Esophagus squamous epithelium (tissue), 5 donors: Measurements from ENCODE around the gene SORCS1. TPM values are rescaled to one million over a fixed set of nuclear protein-coding genes. Genes with fewer than 3 reads are reported as not detected.
"Not testable (repeated sequence)": the region's sequence is repeated elsewhere in the genome, so short reads cannot be mapped to it uniquely, and the experiment has no call there.

Experiments used
- DNase-seq: peaks from one replicate; lab custom pipeline; 2025; lab: John Stamatoyannopoulos, UW
- H3K27ac ChIP-seq, 4 donors: fragments of 200-600 bp; sonication (generic); one replicate each; pipeline ENCODE4 v1.5.1; 2016 to 2019; ENCODE audit warnings: mild to moderate bottlenecking in 1 of 4
- H3K27me3 ChIP-seq, 4 donors: fragments of 200-600 bp; sonication (generic); 1 replicate in 3 of 4; 2 replicates in 1 of 4; pipeline versions ENCODE4 v1.5.1 to v1.6.0; 2017 to 2021; ENCODE audit warnings: antibody characterized with exemption in 1 of 4
- H3K36me3 ChIP-seq, 3 donors: fragments of 200-600 bp; sonication (generic); one replicate each; pipeline ENCODE4 v1.5.1; 2016 to 2019
- H3K4me1 ChIP-seq, 3 donors: fragments of 200-600 bp; sonication (generic); one replicate each; pipeline ENCODE4 v1.5.1; 2017 to 2019
- H3K4me3 ChIP-seq, 4 donors: fragments of 200-600 bp; sonication (generic); 1 replicate in 3 of 4; 2 replicates in 1 of 4; pipeline ENCODE4 v1.5.1; 2016 to 2019; ENCODE audit warnings: mild to moderate bottlenecking in 2 of 4, moderate library complexity in 1 of 4
- H3K9me3 ChIP-seq, 3 donors: fragments of 200-600 bp; sonication (generic); one replicate each; pipeline ENCODE4 v1.5.1; 2016 to 2019
- POLR2A ChIP-seq, 4 donors: fragments of 450-650 bp; IDR thresholded peaks; one replicate each; pipeline ENCODE4 v1.6.1; 2017; ENCODE audit warnings: antibody characterized with exemption in 4 of 4, mild to moderate bottlenecking in 4 of 4, moderate library complexity in 3 of 4
- WGBS, 2 donors: methylation state at CpG; one replicate each; pipeline ENCODE4 v1.1.5; 2018; 5-methylcytosine and 5-hydroxymethylcytosine counted together
- intact Hi-C: fragments of 100-400 bp; cut with DNase I; formaldehyde crosslinking; loops from one replicate; pipeline ENCODE4 v1.15.0; 2022
- total RNA-seq, 4 donors: library from RNA; depleted of rRNA; stranded (reverse); fragments of >200 nt; gene quantifications; one replicate each; pipeline ENCODE4 v1.1.0, GENCODE V29; 2016
- TF ChIP-seq, protein P1 (sequence below), 6 experiments: fragments of 450-650 bp in 4 of 6; fragments of 200-600 bp in 2 of 6; sonication (generic) in 2 of 6; IDR thresholded peaks; one replicate each; pipeline ENCODE4 v1.5.1; 2016 to 2019; ENCODE audit warnings: antibody characterized with exemption in 6 of 6, mild to moderate bottlenecking in 4 of 6, moderate library complexity in 4 of 6
- donor health status: DM: yes; HTN: yes; CAD: no.

SORCS1 gene
- total RNA-seq, 4 donors from 2014 or later = 0.88 to 4.8 (median 1.4) TPM; not detected in 1

DNA sequence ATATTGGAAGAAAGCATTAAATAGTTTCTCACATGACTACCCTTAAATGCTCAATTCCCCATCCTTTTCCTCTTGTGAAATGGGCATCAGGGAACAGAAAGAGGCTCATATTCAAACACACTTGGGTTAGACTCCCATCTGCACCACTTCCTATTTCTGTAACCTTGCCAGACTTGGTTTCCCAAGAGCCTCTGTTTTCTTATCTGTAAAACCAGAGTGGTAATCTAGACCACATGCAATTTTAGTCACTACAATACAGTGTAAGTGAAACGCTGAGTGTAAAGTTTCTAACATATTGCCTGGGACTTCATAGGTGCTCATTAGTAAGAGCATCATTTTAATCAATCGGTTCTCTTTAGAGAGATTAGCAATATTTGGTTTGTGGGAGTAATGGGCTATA is 136.3 kb downstream of the SORCS1 start:
- 70 to 83% methylated on average over 2 of the region's 2 CpGs for WGBS, 2 donors

DNA sequence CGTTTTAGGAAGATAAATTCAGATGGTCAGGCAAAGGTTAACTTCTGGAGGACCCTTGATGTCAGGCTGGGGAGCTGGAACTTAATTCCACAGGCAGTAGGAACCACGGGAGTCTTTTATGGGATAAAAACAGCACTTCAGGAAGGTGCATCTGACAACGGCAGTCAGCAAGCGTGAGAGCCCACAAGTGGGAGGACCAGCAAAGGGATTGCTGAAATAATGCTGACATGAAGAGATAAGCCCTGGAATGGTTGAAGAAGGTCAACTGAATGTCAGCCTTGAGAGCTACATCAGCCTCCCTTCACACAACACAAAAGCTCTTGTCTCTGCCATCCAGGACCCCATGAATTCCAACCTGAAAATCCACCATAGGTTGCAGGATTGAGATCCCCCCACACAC is 138.8 kb downstream of the SORCS1 start:
- TF ChIP-seq POLR2A (IDR thresholded peaks at IDR 0.05) = no peak
- TF ChIP-seq, protein P1, sequence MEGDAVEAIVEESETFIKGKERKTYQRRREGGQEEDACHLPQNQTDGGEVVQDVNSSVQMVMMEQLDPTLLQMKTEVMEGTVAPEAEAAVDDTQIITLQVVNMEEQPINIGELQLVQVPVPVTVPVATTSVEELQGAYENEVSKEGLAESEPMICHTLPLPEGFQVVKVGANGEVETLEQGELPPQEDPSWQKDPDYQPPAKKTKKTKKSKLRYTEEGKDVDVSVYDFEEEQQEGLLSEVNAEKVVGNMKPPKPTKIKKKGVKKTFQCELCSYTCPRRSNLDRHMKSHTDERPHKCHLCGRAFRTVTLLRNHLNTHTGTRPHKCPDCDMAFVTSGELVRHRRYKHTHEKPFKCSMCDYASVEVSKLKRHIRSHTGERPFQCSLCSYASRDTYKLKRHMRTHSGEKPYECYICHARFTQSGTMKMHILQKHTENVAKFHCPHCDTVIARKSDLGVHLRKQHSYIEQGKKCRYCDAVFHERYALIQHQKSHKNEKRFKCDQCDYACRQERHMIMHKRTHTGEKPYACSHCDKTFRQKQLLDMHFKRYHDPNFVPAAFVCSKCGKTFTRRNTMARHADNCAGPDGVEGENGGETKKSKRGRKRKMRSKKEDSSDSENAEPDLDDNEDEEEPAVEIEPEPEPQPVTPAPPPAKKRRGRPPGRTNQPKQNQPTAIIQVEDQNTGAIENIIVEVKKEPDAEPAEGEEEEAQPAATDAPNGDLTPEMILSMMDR (IDR thresholded peaks at IDR 0.05) = no peak
- no peaks in the 10 kb centered on the region for H3K9me3 ChIP-seq
- no peaks in the 10 kb centered on the region for H3K4me1 ChIP-seq
- WGBS, 2 donors = 42 to 46% methylated on average over 3 to 4 of the region's 4 CpGs
- H3K27me3 ChIP-seq = no peaks in the 10 kb centered on the region
- intact Hi-C loops = no loop called here
- no peak overlapping the region for H3K27ac ChIP-seq
- H3K4me3 ChIP-seq = no peak overlapping the region
- no peak for DNase-seq
- no peaks in the 10 kb centered on the region for H3K36me3 ChIP-seq

More for the DNA sequence above, 136.3 kb downstream of the SORCS1 start:
- no peak overlapping the region for H3K4me3 ChIP-seq
- DNase-seq = no peak
- no peaks in the 10 kb centered on the region for H3K9me3 ChIP-seq
- no peaks in the 10 kb centered on the region for H3K27me3 ChIP-seq
- no peak overlapping the region for H3K27ac ChIP-seq
- no peaks in the 10 kb centered on the region for H3K36me3 ChIP-seq
- H3K4me1 ChIP-seq = no peaks in the 10 kb centered on the region
- TF ChIP-seq, protein P1 (IDR thresholded peaks at IDR 0.05) = no peak
- no peak for TF ChIP-seq POLR2A (IDR thresholded peaks at IDR 0.05)
- intact Hi-C loops = no loop called here

DNA sequence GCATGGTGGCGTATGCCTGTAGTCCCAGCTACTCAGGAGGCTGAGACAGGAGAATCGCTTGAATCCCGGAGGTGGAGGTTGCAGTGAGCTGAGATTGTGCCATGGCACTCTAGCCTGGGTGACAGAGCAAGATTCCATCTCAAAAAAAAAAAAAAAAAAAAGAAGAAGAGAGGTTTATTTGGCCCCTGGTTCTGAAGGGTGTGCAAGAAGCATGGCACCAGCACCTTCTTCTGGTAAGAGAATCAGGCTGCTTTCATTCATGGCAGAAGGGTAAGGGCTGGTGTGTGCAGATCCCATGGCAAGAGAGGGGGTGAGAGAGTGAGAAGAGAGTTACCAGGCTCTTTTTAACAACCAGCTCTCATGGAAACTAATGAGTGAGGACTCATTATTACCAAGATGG is 140.5 kb downstream of the SORCS1 start:
- 79 to 93% methylated on average over 3 of the region's 3 CpGs for WGBS, 2 donors
- H3K4me3 ChIP-seq, H3K36me3 ChIP-seq, H3K27me3 ChIP-seq, DNase-seq, intact Hi-C loops, H3K27ac ChIP-seq, H3K4me1 ChIP-seq, H3K9me3 ChIP-seq: not testable (repeated sequence)

DNA sequence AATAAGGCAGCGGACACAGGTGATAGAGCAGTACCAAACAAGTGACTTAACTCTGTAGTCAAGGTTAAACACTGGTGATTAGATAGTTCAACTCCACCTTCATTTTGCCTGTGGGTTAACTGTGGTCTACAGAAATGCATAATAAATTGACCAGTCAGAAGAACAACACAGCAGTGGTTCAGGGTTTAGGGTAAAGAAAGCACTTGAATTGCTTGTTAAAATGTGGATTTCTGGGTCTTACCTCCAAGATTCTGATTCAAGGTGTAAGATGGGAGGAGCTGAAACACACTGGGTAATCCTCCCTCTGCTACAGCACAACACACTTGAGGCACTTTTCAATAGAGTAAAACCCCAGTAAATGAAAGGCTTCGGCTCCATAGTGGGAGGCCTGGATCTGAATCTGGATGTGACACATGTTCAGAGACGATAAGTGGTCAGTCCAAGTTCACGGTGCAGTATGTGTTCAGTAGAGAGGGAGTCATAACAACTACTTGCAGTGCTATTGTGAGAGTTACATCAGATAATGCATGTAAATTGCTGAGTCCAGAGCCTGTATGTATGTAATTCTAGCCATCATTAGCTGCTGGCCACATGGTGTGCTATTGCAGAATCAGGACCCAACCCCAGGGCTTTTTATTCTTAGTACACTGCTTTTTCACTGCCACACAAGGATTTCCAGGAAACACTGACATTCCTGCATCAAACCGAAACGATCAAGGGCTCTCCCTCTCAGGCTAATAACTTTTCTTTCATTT is 141.7 kb downstream of the SORCS1 start:
- TF ChIP-seq POLR2A (IDR thresholded peaks at IDR 0.05) = no peak
- TF ChIP-seq, protein P1 (IDR thresholded peaks at IDR 0.05) = no peak
- Histone ChIP-seq H3K4me1 (no peaks in the 10 kb centered on the region), H3K36me3 (no peaks in the 10 kb centered on the region), H3K9me3 (no peaks in the 10 kb centered on the region), H3K27ac (no peak overlapping the region), H3K4me3 (no peak overlapping the region), H3K27me3 (no peaks in the 10 kb centered on the region)
- DNase-seq = no peak
- intact Hi-C loops = no loop called here
- 78 to 79% methylated on average over 6 of the region's 6 CpGs for WGBS, 2 donors

DNA sequence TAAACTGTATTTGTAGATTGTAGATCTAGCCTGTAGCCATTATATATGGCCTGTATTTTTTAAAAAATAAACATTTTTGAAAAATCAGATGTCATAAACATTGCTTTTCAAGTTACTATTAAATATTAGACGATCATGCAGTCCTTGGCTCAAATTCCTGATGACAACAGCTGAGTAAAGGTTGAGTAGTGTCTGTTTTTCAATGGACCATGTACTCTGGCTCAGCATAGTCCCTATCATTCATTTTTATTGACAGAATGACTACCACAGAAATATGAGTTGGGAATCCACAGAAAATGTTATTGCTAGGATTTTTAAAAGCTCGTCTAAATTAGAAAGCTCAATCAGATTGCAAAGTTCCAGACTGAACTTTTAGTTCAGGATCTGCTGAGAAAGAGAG is 145.4 kb downstream of the SORCS1 start:
- no peaks in the 10 kb centered on the region for H3K36me3 ChIP-seq
- no peak for DNase-seq
- no peaks in the 10 kb centered on the region for H3K9me3 ChIP-seq
- no peaks in the 10 kb centered on the region for H3K27me3 ChIP-seq
- no peak overlapping the region for H3K4me3 ChIP-seq
- WGBS, 2 donors = 38 to 60% methylated on average over 2 of the region's 2 CpGs
- TF ChIP-seq POLR2A (IDR thresholded peaks at IDR 0.05) = no peak
- TF ChIP-seq, protein P1 (IDR thresholded peaks at IDR 0.05) = no peak
- no peak overlapping the region for H3K27ac ChIP-seq
- intact Hi-C loops = no loop called here
- no peaks in the 10 kb centered on the region for H3K4me1 ChIP-seq
